GM19239 (cell line): ENCODE data around the gene ANTXR2.

Experiments
- DNase-seq: peaks from one replicate; pipeline ENCODE4 v3.0.0; 2011; ENCODE audit warnings: low spot score; ENCODE audit not compliant: insufficient read length
- FAIRE-seq: peaks from 2 replicates; lab custom pipeline; 2011; peaks lifted over from hg19 to GRCh38; lab: Jason Lieb, UNC

The ANTXR2 gene

DNA sequence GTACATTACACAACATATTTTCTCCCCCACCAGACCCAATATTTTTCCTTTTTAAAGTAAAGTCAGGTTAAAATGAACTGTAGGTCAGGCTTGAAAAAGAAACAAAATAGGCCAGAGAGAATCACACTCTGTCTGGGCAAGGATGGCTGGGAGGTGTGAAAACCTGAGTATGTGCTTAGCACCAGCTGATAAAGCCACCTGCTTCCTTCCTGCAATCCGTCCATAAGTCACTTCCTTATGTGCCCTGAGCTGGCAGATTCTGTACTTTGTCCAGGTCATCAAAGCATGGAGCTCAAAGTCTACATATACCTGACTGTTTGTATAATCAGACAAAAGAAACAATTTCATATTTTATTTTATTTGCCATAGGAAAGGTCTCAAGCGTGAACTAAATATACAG is 37.7 kb downstream of the ANTXR2 start:
- FAIRE-seq (no peak), DNase-seq (no peak)

DNA sequence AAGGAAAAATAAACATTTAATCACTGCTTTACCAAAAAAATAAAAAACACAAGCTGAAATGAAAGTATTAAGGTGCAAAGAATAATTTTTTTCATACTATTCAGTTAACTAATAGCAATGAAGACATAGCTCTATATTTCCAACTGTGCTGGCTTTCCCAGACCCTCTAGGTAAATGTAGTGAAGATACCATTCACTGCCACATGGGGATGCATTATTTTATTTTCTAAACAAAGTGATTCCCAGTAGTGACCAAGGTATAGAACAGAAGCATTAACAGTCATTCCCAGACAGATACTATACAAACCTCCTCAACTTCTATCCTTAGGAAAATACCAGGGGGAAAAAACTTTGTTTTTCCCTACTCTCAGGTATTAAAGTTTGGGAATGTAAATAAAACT is 39.4 kb downstream of the ANTXR2 start:
- FAIRE-seq, result no peak
- no peak for DNase-seq

DNA sequence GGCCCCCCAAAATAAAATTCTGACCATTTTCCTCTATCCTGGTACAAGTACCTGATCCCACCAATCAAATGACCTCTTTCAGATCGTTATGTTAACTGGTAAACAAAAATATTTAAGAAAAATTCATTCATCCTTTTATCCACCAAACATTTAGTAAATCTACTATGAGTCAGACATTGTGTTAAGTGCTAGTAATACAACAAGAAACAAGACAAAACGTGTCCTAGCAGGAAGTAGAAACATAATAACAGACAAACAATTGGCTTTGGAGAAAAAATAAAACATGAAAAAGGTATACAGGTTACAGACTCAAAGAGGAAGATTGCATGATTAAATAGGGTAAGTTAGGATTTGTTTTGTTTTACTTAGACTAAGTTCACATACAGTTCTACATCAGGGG is 43.7 kb downstream of the ANTXR2 start:
- no peak for FAIRE-seq

DNA sequence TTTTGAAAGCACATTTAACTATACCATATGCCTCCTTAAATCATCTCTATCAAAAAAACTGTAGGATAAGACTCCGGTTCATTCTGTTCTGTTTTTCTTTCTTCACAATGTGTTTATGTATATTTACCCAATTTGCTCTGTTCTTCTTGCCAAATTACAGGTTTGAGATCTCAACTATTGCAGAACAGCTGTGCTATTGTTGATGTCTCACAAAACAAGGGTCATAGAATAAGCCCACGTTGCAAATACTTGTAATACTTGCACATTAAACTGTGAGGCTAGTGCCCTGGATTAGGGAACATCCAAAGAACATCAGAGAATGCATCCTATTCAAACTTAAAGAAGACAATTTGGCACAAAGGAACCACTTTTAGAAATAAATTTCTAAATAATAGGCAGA is 45.4 kb downstream of the ANTXR2 start:
- no peak for FAIRE-seq
- DNase-seq, result no peak

More for the DNA sequence above, 43.7 kb downstream of the ANTXR2 start:
- no peak for DNase-seq

DNA sequence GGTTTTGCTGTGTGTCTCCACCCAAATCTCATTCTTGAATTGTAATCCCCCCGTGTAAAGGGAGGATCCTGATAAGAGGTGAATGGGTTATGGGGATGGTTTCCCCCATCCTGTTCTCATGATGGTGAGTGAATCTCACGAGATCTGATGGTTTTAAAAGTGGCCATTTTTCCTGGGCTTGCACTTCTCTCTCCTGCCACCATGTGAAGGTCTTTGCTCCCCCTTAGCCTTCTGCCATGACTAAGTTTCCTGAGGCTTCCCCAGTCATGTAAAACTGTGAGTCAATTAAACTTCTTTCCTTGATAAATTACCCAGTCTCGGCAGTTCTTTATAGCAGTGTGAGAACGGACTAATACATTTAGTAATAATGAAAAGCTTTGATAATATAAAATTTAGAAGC is 46.9 kb downstream of the ANTXR2 start:
- no peak for FAIRE-seq
- DNase-seq, result no peak

DNA sequence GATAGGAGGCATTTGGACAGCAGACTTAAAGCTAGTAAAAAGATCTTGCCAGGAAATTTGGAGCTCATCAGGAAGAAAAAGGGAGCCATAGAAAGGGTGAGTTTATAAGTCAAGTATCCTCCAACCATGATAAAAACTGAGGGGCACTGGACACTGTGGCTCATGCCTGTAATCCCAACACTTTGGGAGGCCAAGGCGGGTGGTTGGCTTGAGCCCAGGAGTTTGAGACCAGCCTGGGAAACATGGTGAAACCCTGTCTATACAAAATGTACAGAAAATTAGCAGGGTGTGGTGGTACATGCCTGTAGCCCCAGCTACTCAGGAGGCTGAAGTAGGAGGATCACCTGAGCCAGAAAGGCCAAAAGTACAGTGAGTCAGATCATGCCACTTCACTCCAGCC is 48.7 kb downstream of the ANTXR2 start:
- FAIRE-seq, result no peak
- no peak for DNase-seq

DNA sequence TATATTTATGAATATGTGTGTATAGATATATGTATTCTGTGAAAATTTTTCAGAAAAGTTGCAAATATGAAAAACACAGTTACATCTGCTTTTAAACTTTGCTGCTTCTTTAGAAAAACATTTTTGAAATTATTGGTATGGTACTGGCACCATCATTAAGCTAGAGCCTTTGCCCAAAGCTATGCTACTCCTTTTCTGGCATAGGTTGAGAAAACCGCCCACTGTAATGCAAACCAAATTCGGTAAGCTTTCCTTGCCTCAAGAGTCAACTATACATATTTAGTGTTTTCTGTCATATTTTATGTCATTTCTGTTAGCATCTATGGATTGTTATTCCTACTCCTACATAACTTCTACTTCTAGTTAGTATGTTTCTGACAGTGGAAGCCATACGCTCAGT is 50.7 kb downstream of the ANTXR2 start:
- no peak for DNase-seq
- no peak for FAIRE-seq

DNA sequence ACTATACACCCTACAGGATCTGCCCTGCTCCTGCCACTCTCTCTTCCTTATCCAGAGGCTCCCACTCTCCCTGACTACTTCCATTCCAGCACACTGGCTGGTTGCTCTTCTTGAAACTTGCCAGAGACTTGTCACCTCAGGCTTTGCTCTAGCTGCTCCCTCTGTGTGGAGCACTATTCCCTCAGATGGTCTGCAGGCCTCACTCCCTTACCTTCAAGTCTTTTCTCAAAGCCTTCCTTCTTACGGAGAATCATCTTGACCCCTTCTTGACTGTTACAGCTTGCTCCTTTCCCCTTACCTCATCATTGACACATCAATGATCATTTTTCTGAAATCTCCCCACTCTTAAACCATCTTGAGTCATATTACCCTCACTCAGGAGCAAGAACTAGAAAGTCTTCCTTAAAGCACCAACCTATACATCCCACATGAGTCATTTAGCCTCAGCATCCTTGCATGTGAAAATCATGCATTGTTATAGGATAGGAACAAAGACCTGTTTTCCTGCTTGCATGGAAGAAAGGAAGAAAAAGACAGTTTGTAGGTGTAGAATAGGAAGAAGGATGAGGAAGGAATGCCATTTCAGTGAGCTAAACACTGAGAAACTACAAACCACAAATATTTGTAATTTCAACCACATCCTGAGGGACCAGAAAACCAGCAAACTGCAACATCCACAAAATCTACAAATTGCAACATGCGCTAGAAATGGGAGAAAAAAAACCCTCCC is 55.7 kb downstream of the ANTXR2 start:
- no peak for DNase-seq
- FAIRE-seq, result peak; percentile 72

DNA sequence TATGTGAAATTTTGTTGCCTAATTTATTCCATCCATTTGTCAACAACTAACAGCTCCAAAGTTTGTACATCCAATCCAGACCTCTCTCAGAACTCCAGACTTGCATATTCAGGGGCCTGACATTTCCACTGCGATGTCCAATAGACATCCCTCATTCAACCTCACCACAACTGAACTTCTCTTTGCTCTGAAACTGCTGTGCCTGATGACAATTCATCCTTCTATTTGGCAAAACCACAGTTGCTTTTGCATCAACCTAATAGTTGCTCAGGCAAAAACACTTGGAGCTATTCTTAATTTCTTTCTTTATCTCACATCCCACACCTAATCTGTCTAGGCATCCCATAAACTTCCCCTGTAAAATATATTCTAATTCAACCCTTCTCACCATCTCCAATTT is 56.5 kb downstream of the ANTXR2 start:
- DNase-seq (no peak), FAIRE-seq (no peak)

DNA sequence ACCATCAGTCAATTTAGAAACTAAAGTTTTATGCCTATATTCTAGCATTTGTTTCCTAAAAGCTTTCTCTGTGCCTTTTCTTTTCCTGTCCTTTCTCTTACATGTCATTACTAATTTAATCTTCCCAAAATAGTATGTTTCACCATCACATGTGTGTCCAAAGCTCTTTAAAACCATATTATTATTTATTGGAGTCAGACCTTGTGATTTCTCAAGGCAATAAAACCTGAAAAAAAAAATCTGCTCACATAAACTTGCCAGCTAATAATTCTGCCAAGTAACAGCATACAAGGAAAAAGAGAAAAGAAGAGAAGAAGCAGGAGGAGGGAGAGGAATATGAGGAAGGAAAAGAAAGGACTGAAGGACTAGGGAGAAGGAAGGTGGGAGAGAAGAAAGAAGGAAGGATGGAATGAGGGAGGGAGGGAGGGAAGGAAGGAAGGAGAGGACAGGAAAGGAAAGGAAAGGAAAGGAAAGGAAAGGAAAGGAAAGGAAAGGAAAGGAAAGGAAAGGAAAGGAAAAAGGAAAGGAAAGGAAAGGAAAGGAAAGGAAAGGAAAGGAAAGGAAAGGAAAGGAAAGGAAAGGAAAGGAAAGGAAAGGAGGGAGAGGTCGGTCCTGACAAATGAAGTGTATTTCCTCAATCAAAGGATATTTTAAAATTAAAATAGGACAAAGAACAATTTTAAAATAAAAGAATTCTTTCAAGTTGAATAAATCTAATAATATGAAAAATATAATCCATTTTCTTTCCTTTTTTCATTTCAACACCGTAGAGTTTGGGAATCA is 57.4 kb downstream of the ANTXR2 start:
- no peak for DNase-seq
- FAIRE-seq, result no peak

DNA sequence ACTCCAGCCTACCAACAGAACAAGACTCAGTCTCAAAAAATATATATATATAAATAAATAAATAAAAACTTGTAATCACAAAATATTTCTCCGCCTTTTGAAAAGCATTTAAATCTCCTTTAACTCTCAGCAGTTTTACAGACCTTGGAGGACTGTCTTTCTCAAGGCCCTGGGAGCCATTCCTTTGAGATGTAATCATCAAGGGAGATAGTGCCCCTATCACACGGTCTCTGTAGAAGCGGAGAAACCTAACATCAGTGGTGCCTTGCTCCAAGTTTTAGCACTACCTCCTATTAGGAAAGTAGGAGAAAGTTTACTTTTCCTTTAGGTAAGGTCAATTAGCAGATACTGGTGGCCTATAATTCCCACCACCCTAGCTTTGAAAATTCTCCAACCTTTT is 58.5 kb downstream of the ANTXR2 start:
- DNase-seq (no peak), FAIRE-seq (no peak)

DNA sequence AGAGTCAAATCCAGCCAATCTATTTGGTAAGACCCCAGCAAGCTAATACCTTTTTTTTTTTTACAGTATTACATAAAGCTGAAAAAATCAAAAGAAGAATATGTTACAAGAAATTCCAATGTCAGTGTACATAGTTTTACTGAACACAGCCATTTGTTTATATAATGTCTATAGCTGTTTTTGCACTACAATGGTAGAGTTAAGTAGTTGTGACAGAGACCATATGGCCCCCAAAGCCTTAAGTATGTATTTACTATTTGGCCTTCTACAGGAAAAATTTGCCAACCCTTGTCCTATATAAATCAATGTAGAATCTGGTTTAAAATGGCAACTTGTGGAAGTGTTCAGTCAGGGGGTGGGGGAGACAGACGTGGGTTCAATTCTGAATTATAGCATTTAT is 60.7 kb downstream of the ANTXR2 start:
- DNase-seq (no peak), FAIRE-seq (no peak)

DNA sequence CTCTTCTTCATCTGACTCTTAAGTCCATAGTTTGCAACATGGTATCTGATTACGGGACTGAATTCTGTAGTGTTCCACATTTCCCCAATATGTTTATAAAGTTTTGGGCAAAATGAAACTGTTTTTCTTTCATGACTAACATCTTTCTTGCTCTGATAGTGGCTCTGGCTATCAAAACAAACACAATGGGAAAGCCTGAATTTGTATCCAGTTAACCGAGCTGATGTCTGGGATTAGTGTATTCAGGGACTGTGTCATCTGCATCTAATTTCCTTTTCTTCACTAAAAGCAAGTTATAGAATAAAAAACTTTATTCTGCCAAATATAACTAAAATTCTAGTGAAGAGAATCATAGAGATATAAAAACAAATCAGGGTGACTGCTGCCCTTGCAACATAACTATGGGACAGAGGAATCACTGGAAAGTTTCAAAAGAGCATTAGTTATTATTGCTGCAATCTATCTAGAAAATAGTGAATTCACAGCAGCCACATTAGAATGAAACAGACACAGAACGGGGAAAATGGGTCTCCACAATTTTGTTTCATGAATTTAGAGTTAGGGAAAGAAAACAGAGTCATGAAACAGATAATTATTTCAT is 61.3 kb downstream of the ANTXR2 start:
- FAIRE-seq (peak; percentile 18), DNase-seq (no peak)

DNA sequence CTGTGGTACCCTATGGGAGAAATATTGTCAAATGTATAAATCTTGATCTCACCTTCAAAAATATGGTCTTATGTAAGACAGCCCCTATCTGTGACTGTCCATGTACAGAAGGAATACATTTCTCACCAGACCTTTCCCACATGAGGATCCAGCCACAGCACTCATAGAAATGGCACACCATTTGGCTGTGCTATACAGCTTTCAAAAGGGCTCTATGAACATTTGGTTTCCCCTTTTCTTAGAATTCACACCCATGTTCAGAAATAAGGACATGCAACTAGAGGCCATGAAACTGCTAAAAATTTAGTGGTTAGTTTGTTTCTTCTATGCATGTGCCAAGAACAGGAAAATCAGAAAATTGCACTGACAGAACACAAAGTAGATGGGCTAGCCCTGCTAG is 62.7 kb downstream of the ANTXR2 start:
- no peak for DNase-seq
- FAIRE-seq, result no peak

DNA sequence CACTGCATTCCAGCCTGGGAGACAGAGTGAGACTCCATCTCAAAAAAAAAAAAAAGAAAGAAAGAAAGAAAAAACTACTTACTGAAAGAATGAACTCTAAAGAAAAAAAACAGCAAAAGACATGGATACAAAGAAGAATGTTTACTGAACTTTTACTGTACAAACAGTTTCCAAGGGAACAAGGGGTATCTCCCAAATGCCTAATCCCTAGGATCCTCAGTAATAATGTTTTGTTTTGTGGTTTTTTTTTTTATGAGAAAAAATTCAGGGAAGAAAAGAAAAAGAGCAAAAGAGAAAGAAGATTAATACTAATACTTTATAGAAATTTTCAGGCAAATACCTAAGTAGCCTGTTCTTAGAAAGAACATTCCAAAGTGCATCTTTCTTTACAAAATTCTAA is 63.2 kb downstream of the ANTXR2 start:
- DNase-seq (no peak), FAIRE-seq (no peak)

DNA sequence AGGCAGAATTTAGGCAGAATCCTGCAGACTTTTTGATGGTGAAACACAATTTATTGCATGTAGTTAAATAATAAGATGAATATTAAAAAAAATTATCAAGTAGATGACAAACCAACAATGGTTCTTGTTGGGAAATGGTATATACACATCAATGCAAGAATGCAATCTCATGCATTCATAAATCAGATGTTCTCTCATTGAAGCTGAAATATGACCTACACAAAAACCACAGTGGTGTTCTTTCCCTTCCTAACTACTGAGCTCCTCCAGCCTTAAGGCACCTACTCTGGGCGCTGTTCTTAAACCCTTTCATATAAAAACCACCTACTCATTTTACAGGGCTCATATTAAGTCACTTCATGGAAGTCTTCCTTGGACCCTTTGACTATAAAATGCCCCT is 64.1 kb downstream of the ANTXR2 start:
- DNase-seq, result no peak
- no peak for FAIRE-seq

DNA sequence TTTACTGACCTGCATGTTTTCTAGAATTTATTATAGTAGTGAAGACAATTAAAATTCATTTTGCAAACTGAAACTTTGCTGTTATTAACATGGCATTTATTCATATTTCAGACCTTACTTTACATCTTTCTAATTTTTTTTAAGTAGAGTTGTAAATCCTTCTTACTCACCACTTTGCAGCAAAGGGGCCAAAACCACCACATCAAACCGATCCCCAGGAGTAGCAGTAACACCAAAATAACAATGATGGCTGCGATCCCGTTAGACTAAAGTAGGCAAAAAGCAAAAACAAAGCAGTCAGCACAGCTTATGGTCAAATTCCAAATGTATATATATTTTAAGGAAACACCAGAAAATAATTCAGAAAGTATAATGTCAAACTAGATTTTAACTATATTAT is 64.7 kb downstream of the ANTXR2 start:
- no peak for DNase-seq
- FAIRE-seq, result no peak

DNA sequence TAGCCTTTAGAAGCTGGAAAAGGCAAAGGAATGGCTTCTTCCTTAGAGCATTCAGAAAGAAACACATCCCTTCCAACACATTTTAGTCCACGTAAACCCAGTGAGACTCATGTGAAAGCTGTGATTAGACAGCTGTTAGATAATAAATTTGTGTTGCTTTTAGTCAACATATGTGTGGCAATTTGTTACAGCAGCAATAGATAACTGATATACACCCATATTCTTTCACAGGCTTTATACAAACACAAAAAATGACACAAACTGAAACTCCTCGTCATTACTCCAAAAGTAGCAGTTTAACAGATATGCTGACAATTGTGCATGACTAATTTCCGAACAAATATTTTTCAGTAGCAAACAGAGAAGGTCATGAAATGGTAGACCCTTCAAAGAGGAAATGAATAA is 65.3 kb downstream of the ANTXR2 start:
- no peak for DNase-seq
- FAIRE-seq, result no peak

DNA sequence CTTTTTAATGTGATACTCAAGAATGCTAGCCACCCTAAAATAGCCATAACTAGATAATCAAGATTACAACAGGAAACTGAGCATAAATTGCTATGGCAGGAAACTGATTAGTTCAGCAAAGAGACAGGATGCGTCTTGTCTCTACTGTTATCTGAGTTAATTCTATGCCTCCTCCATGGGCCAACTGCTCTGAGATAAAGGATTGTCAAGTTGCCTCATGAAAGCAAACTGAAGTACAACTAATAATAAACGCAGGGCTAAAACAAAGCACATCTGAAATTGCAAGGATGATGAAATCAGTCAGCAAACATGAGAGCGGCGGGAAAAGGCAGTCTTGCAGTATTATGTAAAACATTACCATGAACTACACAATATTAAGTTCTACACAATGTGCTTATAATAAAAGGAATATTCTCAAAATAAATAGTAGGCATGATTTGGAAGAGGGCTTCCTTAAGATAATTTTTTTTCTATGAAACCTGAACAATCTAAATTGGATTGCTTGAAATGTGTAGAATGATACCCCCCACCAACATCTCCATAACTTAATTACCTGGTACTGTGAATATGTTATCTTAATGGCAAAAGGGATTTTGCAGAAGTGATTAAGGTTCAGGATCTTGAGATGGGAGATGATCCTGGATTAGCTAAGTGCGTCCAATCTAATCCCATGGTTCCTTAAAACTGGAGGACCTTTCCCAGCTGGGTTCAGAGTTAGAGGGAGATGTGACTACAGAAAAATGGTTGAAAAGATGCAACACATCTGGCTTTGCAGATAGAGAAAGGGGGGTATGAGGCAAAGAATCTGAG is 65.9 kb downstream of the ANTXR2 start:
- peak; percentile 40 for FAIRE-seq
- DNase-seq, result no peak

DNA sequence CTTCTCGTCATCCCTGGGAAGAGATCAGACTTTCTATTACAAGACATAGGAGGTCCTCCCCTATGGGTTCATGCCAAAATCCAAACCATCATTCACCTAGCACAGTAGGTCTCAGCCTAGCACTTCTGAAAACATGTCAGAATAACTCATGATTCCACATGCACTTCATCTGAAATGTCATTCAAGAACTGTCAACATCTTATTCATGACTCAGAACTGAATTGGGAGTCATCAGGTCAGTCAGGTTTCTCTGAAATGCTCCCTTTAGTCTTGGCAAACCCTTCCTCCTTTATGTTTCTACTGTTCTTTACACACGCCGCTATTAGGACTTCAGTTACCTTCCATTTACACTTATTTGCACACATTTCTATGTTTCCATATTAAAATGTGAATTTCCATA is 67.2 kb downstream of the ANTXR2 start:
- FAIRE-seq (peak; percentile 53), DNase-seq (no peak)

DNA sequence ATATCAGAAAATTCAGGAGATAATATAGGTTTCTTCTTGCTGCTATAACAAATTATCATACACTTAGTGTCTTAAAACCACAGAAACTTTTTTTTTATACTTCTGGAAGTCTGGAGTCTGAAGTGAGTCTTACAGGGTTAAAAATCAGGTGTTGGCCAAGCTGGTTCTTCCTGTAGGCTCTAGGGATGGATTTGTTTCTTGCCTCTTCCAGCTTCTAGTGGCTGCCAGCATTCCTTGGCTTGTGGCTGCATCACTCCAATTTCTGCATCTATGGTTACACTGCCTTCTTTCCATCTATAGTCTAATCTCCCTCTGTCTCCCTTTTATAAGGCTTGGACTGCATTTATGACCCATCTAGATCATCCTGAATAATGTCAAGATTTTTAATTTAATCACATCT is 68.7 kb downstream of the ANTXR2 start:
- FAIRE-seq, result no peak
- DNase-seq, result no peak
